Ishikawa (cell line): Measurements from ENCODE around the gene DDTL.

Experiments
- CEBPB ChIP-seq: IDR thresholded peaks from 2 replicates; pipeline ENCODE4 v1.6.1; 2012
- EP300 ChIP-seq: IDR thresholded peaks from 2 replicates; pipeline ENCODE4 v1.6.1; 2012; ENCODE audit warnings: borderline replicate concordance
- FOXM1 ChIP-seq: IDR thresholded peaks from 2 replicates; pipeline ENCODE4 v1.6.1; 2012; ENCODE audit warnings: low read depth, borderline replicate concordance
- MAX ChIP-seq: IDR thresholded peaks from 2 replicates; pipeline ENCODE4 v1.6.1; 2012
- NFIC ChIP-seq: IDR thresholded peaks from 2 replicates; pipeline ENCODE4 v1.6.1; 2012
- RAD21 ChIP-seq: IDR thresholded peaks from 2 replicates; pipeline ENCODE4 v1.6.1; 2012; ENCODE audit warnings: low read depth
- TEAD4 ChIP-seq: IDR thresholded peaks from 2 replicates; pipeline ENCODE4 v1.6.1; 2012
- YY1 ChIP-seq: IDR thresholded peaks from 2 replicates; pipeline ENCODE4 v1.6.1; 2012; ENCODE audit warnings: low read depth
- ZBTB7A ChIP-seq: IDR thresholded peaks from 2 replicates; pipeline ENCODE4 v1.6.1; 2012; ENCODE audit warnings: low read depth

GRCh38 chr22:24009227-24010017 is 42.7 kb downstream of the DDTL start:
- no peak for TF ChIP-seq ZBTB7A
- no peak for TF ChIP-seq TEAD4
- no peak for TF ChIP-seq FOXM1
- TF ChIP-seq RAD21 = no peak
- no peak for TF ChIP-seq EP300
- no peak for TF ChIP-seq CEBPB
- no peak for TF ChIP-seq YY1
- no peak for TF ChIP-seq NFIC
- no peak for TF ChIP-seq MAX
